ENCODE measurements around the gene SERPINA1. TPM values are rescaled to one million over a fixed set of nuclear protein-coding genes. Genes with fewer than 3 reads are reported as not detected.

SERPINA1 gene
- total and polyA plus RNA-seq, 2 of the 13 experiments (the other 11 are each of a cell fraction or from before 2014, with no cell fraction given): 3,266 to 11,015 TPM

- ATAC-seq (no peak), FAIRE-seq (no peak), DNase-seq (ENCODE audit: low spot score) (no peak)
- no peak overlapping the region for H2AFZ ChIP-seq (ENCODE audit: low read length)
- H3K4me1 ChIP-seq (ENCODE audit: insufficient read depth, low read length): peaks cover 100% of the 10 kb centered on the region
- H3K36me3 ChIP-seq (replicated peaks in 1 of 2; ENCODE audit: control insufficient read depth in 1 of 2, insufficient read depth in 2 of 2, low read length in 2 of 2): peaks cover 38 to 68% of the 10 kb centered on the region in 2 experiments
- peaks cover 97% of the 10 kb centered on the region for H4K20me1 ChIP-seq (ENCODE audit: insufficient read depth, low read length)
- CTCF ChIA-PET (ENCODE audit: low intra/inter-chr PET ratio, low total read pairs): no interaction called here
- WGBS (ENCODE audit: low lambda C conversion rate): 76% methylated on average over 7 of the region's 7 CpGs
- no peak overlapping the region for H3K9ac ChIP-seq (ENCODE audit: insufficient read depth, low read depth, low read length)
- H3K79me2 ChIP-seq (ENCODE audit: insufficient read depth, low read length): peaks cover 45% of the 10 kb centered on the region
- H3K4me2 ChIP-seq (ENCODE audit: low read depth, low read length): peak overlapping the region; percentile 96
- POLR2A ChIA-PET: interaction anchor here (0.7 to 2.1 kb wide), 8 partner anchors 9 to 58 kb away, joined by 3 to 11 read pairs (median 4); partner anchors contain the start of gene SERPINA6
- no peak overlapping the region for H3K27ac ChIP-seq (ENCODE audit: extremely low read length, insufficient read depth, low read length)
- intact Hi-C loops (cut with micrococcal nuclease; ENCODE audit: unreplicated experiment): no loop called here
- H3K27me3 ChIP-seq (ENCODE audit: control insufficient read depth in 1 of 2, insufficient read depth in 2 of 2, low read length in 2 of 2): no peaks in the 10 kb centered on the region
- no peaks in the 10 kb centered on the region for H3K9me3 ChIP-seq (ENCODE audit: low read length)
- peak overlapping the region in 1 of 3 experiments; percentile 47; a peak in 1 of 6 replicates for H3K4me3 ChIP-seq (replicated peaks in 1 of 3; ENCODE audit: insufficient read depth in 1 of 3, low read depth in 2 of 3, low read length in 3 of 3)
- no TSS peak for BruUV-seq (replicated peaks)
- in situ Hi-C loops (cut with HindIII; ENCODE audit: extremely low pct_ligation_motif_present, low pct_unique_long_range_greater_than_20kb): no loop called here
- TF ChIP-seq ZNF691 (CRISPR knock-in tag; IDR thresholded peaks at IDR 0.05; ENCODE audit: borderline replicate concordance, low read depth) (no peak), PTBP1 (IDR thresholded peaks at IDR 0.05; ENCODE audit: low read depth, low read length, poor library complexity, severe bottlenecking) (no peak), POLR2A (IDR thresholded peaks at IDR 0.05; ENCODE audit: insufficient read depth in 1 of 2, low read depth in 2 of 2, low read length in 2 of 2) (peak; percentile 57 to 72), ZBTB4 (CRISPR knock-in tag; IDR thresholded peaks at IDR 0.05; ENCODE audit: borderline replicate concordance) (no peak), DPF2 (CRISPR knock-in tag; IDR thresholded peaks at IDR 0.05; ENCODE audit: borderline replicate concordance, low read depth) (no peak), TOPORS (CRISPR knock-in tag; IDR thresholded peaks at IDR 0.05) (no peak), TEF (CRISPR knock-in tag; IDR thresholded peaks at IDR 0.05) (no peak), ZNF44 (CRISPR knock-in tag; IDR thresholded peaks at IDR 0.05) (0 out of 2 replicates have a peak, but pooled peaks have one; percentile 37), ZNF142 (CRISPR knock-in tag; IDR thresholded peaks at IDR 0.05) (no peak), ZNF816 (CRISPR knock-in tag; IDR thresholded peaks at IDR 0.05; ENCODE audit: borderline replicate concordance) (no peak), POLR2AphosphoS5 (IDR thresholded peaks at IDR 0.05; ENCODE audit: low read depth, low read length) (peak; percentile 64)
Measured at GRCh38 chr14:94381149-94382030, 7.0 kb downstream of the SERPINA1 start.
